H9 (cell line): Measurements from ENCODE around the gene BCAS4. TPM values are rescaled to one million over a fixed set of nuclear protein-coding genes. Genes with fewer than 3 reads are reported as not detected.

Experiments
- DNase-seq: peaks from one replicate; pipeline ENCODE4 v3.0.0-alpha.2; 2017
- H2AFZ ChIP-seq: one replicate; pipeline ENCODE4 v1.6.1; 2013; ENCODE audit warnings: mild to moderate bottlenecking, low read length, control low read depth, moderate library complexity
- H2AK5ac ChIP-seq: 2 replicates; pipeline ENCODE4 v1.6.1; 2013; ENCODE audit warnings: low read length, control low read depth, mixed read lengths; ENCODE audit not compliant: insufficient read length
- H2BK120ac ChIP-seq: one replicate; pipeline ENCODE4 v1.6.1; 2013; ENCODE audit warnings: low read depth, mild to moderate bottlenecking, low read length, control low read depth, inconsistent platforms; ENCODE audit not compliant: poor library complexity, severe bottlenecking
- H2BK12ac ChIP-seq: 2 replicates; pipeline ENCODE4 v1.6.1; 2013; ENCODE audit warnings: low read length, control low read depth, mixed read lengths, low read depth; ENCODE audit not compliant: insufficient read length
- H2BK15ac ChIP-seq: 2 replicates; pipeline ENCODE4 v1.6.1; 2013; ENCODE audit warnings: low read depth, low read length, control low read depth
- H2BK20ac ChIP-seq: one replicate; pipeline ENCODE4 v1.6.1; 2013; ENCODE audit warnings: low read depth, mild to moderate bottlenecking, low read length, control low read depth, inconsistent platforms; ENCODE audit not compliant: poor library complexity, severe bottlenecking
- H2BK5ac ChIP-seq: 2 replicates; pipeline ENCODE4 v1.6.1; 2013; ENCODE audit warnings: low read length, control low read depth, mixed read lengths; ENCODE audit not compliant: insufficient read length
- H3K14ac ChIP-seq: 2 replicates; pipeline ENCODE4 v1.6.1; 2013; ENCODE audit warnings: low read length, control low read depth; ENCODE audit not compliant: insufficient read depth
- H3K18ac ChIP-seq: 2 replicates; pipeline ENCODE4 v1.6.1; 2013; ENCODE audit warnings: low read depth, mild to moderate bottlenecking, mixed read lengths, low read length, control low read depth; ENCODE audit not compliant: insufficient read length
- H3K23ac ChIP-seq: 2 replicates; pipeline ENCODE4 v1.6.1; 2013; ENCODE audit warnings: low read length, control low read depth, mixed read lengths, low read depth; ENCODE audit not compliant: insufficient read length
- H3K23me2 ChIP-seq: 2 replicates; pipeline ENCODE4 v1.6.1; 2013; ENCODE audit warnings: low read depth, mild to moderate bottlenecking, mixed read lengths, low read length, control low read depth; ENCODE audit not compliant: insufficient read length, poor library complexity, severe bottlenecking
- H3K27ac ChIP-seq: 2 replicates; pipeline ENCODE4 v1.5.1; 2013; ENCODE audit warnings: low read length, control low read depth, mixed read lengths, low read depth; ENCODE audit not compliant: insufficient read length
- H3K27me3 ChIP-seq: 2 replicates; pipeline ENCODE4 v1.6.1; 2013; ENCODE audit warnings: low read length, control low read depth, inconsistent platforms; ENCODE audit not compliant: insufficient read depth
- H3K4ac ChIP-seq: 2 replicates; pipeline ENCODE4 v1.6.1; 2013; ENCODE audit warnings: low read depth, mild to moderate bottlenecking, control low read depth, inconsistent platforms, low read length, moderate library complexity
- H3K4me1 ChIP-seq: 2 replicates; pipeline ENCODE4 v1.6.1; 2013; ENCODE audit warnings: low read length, control low read depth, inconsistent platforms; ENCODE audit not compliant: insufficient read depth
- H3K4me2 ChIP-seq: 2 replicates; pipeline ENCODE4 v1.6.1; 2013; ENCODE audit warnings: low read length, control low read depth, mixed read lengths; ENCODE audit not compliant: insufficient read length, insufficient read depth
- H3K56ac ChIP-seq: 2 replicates; pipeline ENCODE4 v1.6.1; 2013; ENCODE audit warnings: low read depth, mild to moderate bottlenecking, mixed read lengths, low read length, control low read depth; ENCODE audit not compliant: insufficient read length
- H3K79me1 ChIP-seq: 2 replicates; pipeline ENCODE4 v1.6.1; 2013; ENCODE audit warnings: low read depth, mild to moderate bottlenecking, moderate library complexity, low read length, control low read depth, inconsistent platforms; ENCODE audit not compliant: insufficient read depth, poor library complexity, severe bottlenecking
- H3K79me2 ChIP-seq: 2 replicates; pipeline ENCODE4 v1.6.1; 2013; ENCODE audit warnings: low read length, control low read depth, inconsistent platforms; ENCODE audit not compliant: insufficient read depth
- H3K9ac ChIP-seq: 2 replicates; pipeline ENCODE4 v1.6.1; 2013; ENCODE audit warnings: low read length, control low read depth, mixed read lengths; ENCODE audit not compliant: insufficient read length; ENCODE audit errors: extremely low read depth
- H3K9me3 ChIP-seq: one replicate; pipeline ENCODE4 v1.6.1; 2013; ENCODE audit warnings: low read depth, low read length, inconsistent platforms; ENCODE audit not compliant: control insufficient read depth
- H3T11ph ChIP-seq: one replicate; pipeline ENCODE4 v1.6.1; 2013; ENCODE audit warnings: mild to moderate bottlenecking, low read length, control low read depth, inconsistent platforms
- H4K20me1 ChIP-seq: one replicate; pipeline ENCODE4 v1.6.1; 2013; ENCODE audit not compliant: control insufficient read depth, insufficient read length, insufficient read depth
- H4K5ac ChIP-seq: 2 replicates; pipeline ENCODE4 v1.6.1; 2013; ENCODE audit warnings: low read depth, mild to moderate bottlenecking, mixed read lengths, low read length, control low read depth; ENCODE audit not compliant: insufficient read length
- H4K8ac ChIP-seq: replicated peaks from 2 replicates; pipeline ENCODE4 v1.6.1; 2013; ENCODE audit warnings: low read length, control low read depth, mixed read lengths, low read depth; ENCODE audit not compliant: insufficient read length
- H4K91ac ChIP-seq: 2 replicates; pipeline ENCODE4 v1.6.1; 2013; ENCODE audit warnings: low read depth, mild to moderate bottlenecking, moderate library complexity, mixed read lengths, low read length, control low read depth; ENCODE audit not compliant: insufficient read length
- H3K27ac Mint-ChIP-seq, 3 experiments: 2 replicates in 2 of 3; 3 replicates in 1 of 3; pipeline ENCODE4 v1.8.0; 2020 to 2021; ENCODE audit warnings: mixed read lengths in 3 of 3, mild to moderate bottlenecking in 1 of 3, moderate library complexity in 1 of 3
- H3K27me3 Mint-ChIP-seq: 2 replicates; pipeline ENCODE4 v1.8.0; 2021; ENCODE audit warnings: low read depth, mild to moderate bottlenecking, moderate library complexity, mixed read lengths
- H3K36me3 Mint-ChIP-seq, 3 experiments: 2 replicates in 2 of 3; 3 replicates in 1 of 3; pipeline ENCODE4 v1.8.0; 2020 to 2021; ENCODE audit warnings: low read depth in 3 of 3, mixed read lengths in 3 of 3; ENCODE audit not compliant: insufficient read depth in 1 of 3
- H3K4me1 Mint-ChIP-seq, 2 experiments: 2 replicates each; pipeline ENCODE4 v1.8.0; 2020; ENCODE audit warnings: mixed read lengths in 2 of 2
- H3K4me3 Mint-ChIP-seq, 2 experiments: 2 replicates in 1 of 2; 3 replicates in 1 of 2; pipeline ENCODE4 v1.8.0; 2020 to 2021; ENCODE audit warnings: mild to moderate bottlenecking in 2 of 2, mixed read lengths in 2 of 2, moderate library complexity in 1 of 2
- H3K9me3 Mint-ChIP-seq, 2 experiments: 2 replicates in 1 of 2; 3 replicates in 1 of 2; pipeline ENCODE4 v1.8.0; 2020; ENCODE audit warnings: mild to moderate bottlenecking in 2 of 2, mixed read lengths in 2 of 2, moderate library complexity in 1 of 2
- CTCF ChIP-seq: fragments of 200-600 bp; sonication (generic); conservative IDR thresholded peaks from 3 replicates; pipeline ENCODE4 v1.8.0; 2021; ENCODE audit warnings: antibody characterized with exemption, mild to moderate bottlenecking
- WGBS: extraction: QIAGEN DNeasy Blood & Tissue Kit; methylation state at CpG from one replicate; pipeline ENCODE4 v1.1.7; 2013; ENCODE audit warnings: missing lambda C conversion rate, low lambda C conversion rate, mixed read lengths; ENCODE audit not compliant: insufficient read length; ENCODE audit errors: extremely low coverage; 5-methylcytosine and 5-hydroxymethylcytosine counted together
- total RNA-seq: library from RNA; stranded (reverse); gene quantifications from 2 replicates; pipeline ENCODE4 v1.2.1, GENCODE V29; 2021

BCAS4 gene
- total RNA-seq, 1 experiment from 2014 or later = 16.9 TPM

- no peak overlapping the region for H4K8ac ChIP-seq
- H2BK120ac ChIP-seq = no peak overlapping the region
- H3K79me1 ChIP-seq = no peaks in the 10 kb centered on the region
- Mint-ChIP-seq H3K9me3 (no peaks in the 10 kb centered on the region), H3K36me3 (peaks cover 0 to 3% (median 3%) of the 10 kb centered on the region in 3 experiments; a peak in 4 of 7 replicates), H3K27ac (no peak overlapping the region), H3K4me1 (peaks cover 16 to 30% of the 10 kb centered on the region in 2 experiments), H3K4me3 (no peak overlapping the region), H3K27me3 (peaks cover 11% of the 10 kb centered on the region; the same call in 1 of the 2 replicates)
- no peak overlapping the region for H3T11ph ChIP-seq
- H3K4ac ChIP-seq = no peak overlapping the region
- no peak for TF ChIP-seq CTCF
- no peak overlapping the region for H2AK5ac ChIP-seq
- no peak overlapping the region for H2BK12ac ChIP-seq
- H4K5ac ChIP-seq = no peak overlapping the region
- no peak overlapping the region for H3K4me2 ChIP-seq
- no peak overlapping the region for H2BK20ac ChIP-seq
- no peak overlapping the region for H3K27ac ChIP-seq
- H3K56ac ChIP-seq = no peak overlapping the region
- H2BK15ac ChIP-seq = no peak overlapping the region
- no peak overlapping the region for H2BK5ac ChIP-seq
- WGBS = 100% methylated on average over 1 of the region's 4 CpGs
- no peaks in the 10 kb centered on the region for H3K4me1 ChIP-seq
- no peaks in the 10 kb centered on the region for H3K23me2 ChIP-seq
- H3K18ac ChIP-seq = no peak overlapping the region
- no peaks in the 10 kb centered on the region for H4K20me1 ChIP-seq
- H3K79me2 ChIP-seq = no peaks in the 10 kb centered on the region; the same call in 1 of the 2 replicates
- H3K9me3 ChIP-seq = no peaks in the 10 kb centered on the region
- H3K9ac ChIP-seq = no peak overlapping the region
- no peak for DNase-seq
- H2AFZ ChIP-seq = no peak overlapping the region
- no peak overlapping the region for H3K14ac ChIP-seq
- no peaks in the 10 kb centered on the region for H3K27me3 ChIP-seq
- H4K91ac ChIP-seq = no peak overlapping the region
- no peak overlapping the region for H3K23ac ChIP-seq
Measured at GRCh38 chr20:50797142-50797541, 2.3 kb downstream of the BCAS4 start.
